ENCODE results near the gene CARD18.

DNA sequence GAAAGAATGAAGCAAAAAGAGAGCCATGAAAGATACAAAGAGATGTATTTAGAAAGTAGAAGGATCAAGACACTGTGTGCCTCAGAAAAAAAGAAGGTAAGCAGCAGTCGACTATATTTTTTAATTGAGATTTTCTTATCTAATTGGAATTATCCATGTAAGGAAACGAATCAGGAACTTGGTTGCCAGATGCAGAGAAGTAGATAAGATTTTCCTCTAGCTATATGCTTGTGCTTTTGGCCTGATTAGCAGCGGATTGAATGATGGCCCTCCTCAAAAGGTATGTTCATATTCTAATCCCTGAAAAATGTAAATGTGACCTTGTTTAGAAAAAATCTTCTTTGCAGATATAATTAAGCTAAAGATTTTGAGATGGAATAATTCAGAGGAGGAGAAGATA is 43.9 kb upstream of the CARD18 start:
- TF ChIP-seq, protein P1, sequence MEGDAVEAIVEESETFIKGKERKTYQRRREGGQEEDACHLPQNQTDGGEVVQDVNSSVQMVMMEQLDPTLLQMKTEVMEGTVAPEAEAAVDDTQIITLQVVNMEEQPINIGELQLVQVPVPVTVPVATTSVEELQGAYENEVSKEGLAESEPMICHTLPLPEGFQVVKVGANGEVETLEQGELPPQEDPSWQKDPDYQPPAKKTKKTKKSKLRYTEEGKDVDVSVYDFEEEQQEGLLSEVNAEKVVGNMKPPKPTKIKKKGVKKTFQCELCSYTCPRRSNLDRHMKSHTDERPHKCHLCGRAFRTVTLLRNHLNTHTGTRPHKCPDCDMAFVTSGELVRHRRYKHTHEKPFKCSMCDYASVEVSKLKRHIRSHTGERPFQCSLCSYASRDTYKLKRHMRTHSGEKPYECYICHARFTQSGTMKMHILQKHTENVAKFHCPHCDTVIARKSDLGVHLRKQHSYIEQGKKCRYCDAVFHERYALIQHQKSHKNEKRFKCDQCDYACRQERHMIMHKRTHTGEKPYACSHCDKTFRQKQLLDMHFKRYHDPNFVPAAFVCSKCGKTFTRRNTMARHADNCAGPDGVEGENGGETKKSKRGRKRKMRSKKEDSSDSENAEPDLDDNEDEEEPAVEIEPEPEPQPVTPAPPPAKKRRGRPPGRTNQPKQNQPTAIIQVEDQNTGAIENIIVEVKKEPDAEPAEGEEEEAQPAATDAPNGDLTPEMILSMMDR (IDR thresholded peaks at IDR 0.05): no peak
- TF ChIP-seq POLR2A (IDR thresholded peaks at IDR 0.05): no peak
- no peak for TF ChIP-seq EP300 (IDR thresholded peaks at IDR 0.05)
- TF ChIP-seq POLR2AphosphoS5 (IDR thresholded peaks at IDR 0.05): no peak
